ENCODE data around the gene F2RL3.
A peak's percentile ranks its signal among the peaks of the same experiment; 100 is the strongest.

Gene F2RL3

GRCh38 chr19:16861834-16862233 lies 27.0 kb upstream of the F2RL3 start:
- no peak for DNase-seq (ENCODE audit: low spot score)
- POLR2A ChIA-PET (ENCODE audit: low non-redundant PET) = no interaction called here
- CTCF ChIA-PET = interaction anchor here (1.5 kb wide), 1 partner anchor 191 kb away, joined by 4 read pairs; no protein-coding TSS in a partner anchor
- H3K27ac ChIP-seq = peak overlapping the region; percentile 10; the same call in 1 of the 2 replicates
- TF ChIP-seq CTCF (conservative IDR thresholded peaks at IDR 0.05; ENCODE audit: low read depth) = no peak

- POLR2A ChIA-PET (ENCODE audit: low non-redundant PET) = no interaction called here
- CTCF ChIA-PET = interaction anchor here (0.5 to 1.5 kb wide), 2 partner anchors 190 to 633 kb away, joined by 3 to 4 read pairs; no protein-coding TSS in a partner anchor
- DNase-seq (ENCODE audit: low spot score) = no peak
- no peak for TF ChIP-seq CTCF (conservative IDR thresholded peaks at IDR 0.05; ENCODE audit: low read depth)
- H3K27ac ChIP-seq = 0 out of 2 replicates have a peak overlapping the region, but pooled peaks have one; percentile 10
Observed at GRCh38 chr19:16862826-16863415, 25.9 kb upstream of the F2RL3 start.

GRCh38 chr19:16867211-16867610 lies 21.6 kb upstream of the F2RL3 start:
- TF ChIP-seq CTCF (conservative IDR thresholded peaks at IDR 0.05; ENCODE audit: low read depth) = no peak
- peak overlapping the region; percentile 14 for H3K27ac ChIP-seq
- CTCF ChIA-PET = interaction anchor here (0.6 kb wide), 1 partner anchor 45 kb away, joined by 3 read pairs; no protein-coding TSS in a partner anchor
- DNase-seq (ENCODE audit: low spot score) = peak; percentile 26
- POLR2A ChIA-PET (ENCODE audit: low non-redundant PET) = no interaction called here

- ChIA-PET POLR2A (ENCODE audit: low non-redundant PET) (no interaction called here), CTCF (no interaction called here)
- no peak for TF ChIP-seq CTCF (conservative IDR thresholded peaks at IDR 0.05; ENCODE audit: low read depth)
Observed at GRCh38 chr19:16868423-16869130, 20.2 kb upstream of the F2RL3 start.

GRCh38 chr19:16869331-16869972 lies 19.3 kb upstream of the F2RL3 start:
- 0 out of 2 replicates have a peak overlapping the region, but pooled peaks have one; percentile 6 for H3K27ac ChIP-seq
- POLR2A ChIA-PET (ENCODE audit: low non-redundant PET) = no interaction called here
- DNase-seq (ENCODE audit: low spot score) = no peak
- CTCF ChIA-PET = interaction anchor here (0.6 kb wide), 1 partner anchor 142 kb away, joined by 4 read pairs; no protein-coding TSS in a partner anchor
- TF ChIP-seq CTCF (conservative IDR thresholded peaks at IDR 0.05; ENCODE audit: low read depth) = no peak

More at GRCh38 chr19:16868423-16869130, 20.2 kb upstream of the F2RL3 start:
- H3K27ac ChIP-seq = 0 out of 2 replicates have a peak overlapping the region, but pooled peaks have one; percentile 14
- no peak for DNase-seq (ENCODE audit: low spot score)

GRCh38 chr19:16871871-16872270 lies 16.9 kb upstream of the F2RL3 start:
- CTCF ChIA-PET = no interaction called here

More at GRCh38 chr19:16871871-16872270, 16.9 kb upstream of the F2RL3 start:
- TF ChIP-seq CTCF (conservative IDR thresholded peaks at IDR 0.05; ENCODE audit: low read depth) = no peak
- DNase-seq (ENCODE audit: low spot score) = no peak
- POLR2A ChIA-PET (ENCODE audit: low non-redundant PET) = no interaction called here
- H3K27ac ChIP-seq = no peak overlapping the region

All from RWPE1 (cell line).